KOPT-K1 (cell line): Measurements from ENCODE around the gene PNMT.
A peak's percentile ranks its signal among the peaks of the same experiment; 100 is the strongest.

Source experiments
- H3K27ac ChIP-seq: fragments of 200-600 bp; sonication (generic); 2 replicates; pipeline ENCODE4 v1.5.1; 2016; ENCODE audit warnings: antibody characterized with exemption, mild to moderate bottlenecking, low read depth, low read length; ENCODE audit not compliant: poor library complexity, severe bottlenecking
- H3K36me3 ChIP-seq: fragments of 200-600 bp; sonication (generic); 2 replicates; pipeline ENCODE4 v1.5.1; 2017; ENCODE audit warnings: antibody characterized with exemption, mild to moderate bottlenecking, low read length, moderate library complexity; ENCODE audit not compliant: insufficient read depth
- H3K9me3 ChIP-seq: fragments of 200-600 bp; sonication (generic); 2 replicates; pipeline ENCODE4 v1.5.1; 2017; ENCODE audit warnings: antibody characterized with exemption, low read length, mild to moderate bottlenecking; ENCODE audit not compliant: insufficient read depth, poor library complexity, severe bottlenecking

The PNMT gene

DNA sequence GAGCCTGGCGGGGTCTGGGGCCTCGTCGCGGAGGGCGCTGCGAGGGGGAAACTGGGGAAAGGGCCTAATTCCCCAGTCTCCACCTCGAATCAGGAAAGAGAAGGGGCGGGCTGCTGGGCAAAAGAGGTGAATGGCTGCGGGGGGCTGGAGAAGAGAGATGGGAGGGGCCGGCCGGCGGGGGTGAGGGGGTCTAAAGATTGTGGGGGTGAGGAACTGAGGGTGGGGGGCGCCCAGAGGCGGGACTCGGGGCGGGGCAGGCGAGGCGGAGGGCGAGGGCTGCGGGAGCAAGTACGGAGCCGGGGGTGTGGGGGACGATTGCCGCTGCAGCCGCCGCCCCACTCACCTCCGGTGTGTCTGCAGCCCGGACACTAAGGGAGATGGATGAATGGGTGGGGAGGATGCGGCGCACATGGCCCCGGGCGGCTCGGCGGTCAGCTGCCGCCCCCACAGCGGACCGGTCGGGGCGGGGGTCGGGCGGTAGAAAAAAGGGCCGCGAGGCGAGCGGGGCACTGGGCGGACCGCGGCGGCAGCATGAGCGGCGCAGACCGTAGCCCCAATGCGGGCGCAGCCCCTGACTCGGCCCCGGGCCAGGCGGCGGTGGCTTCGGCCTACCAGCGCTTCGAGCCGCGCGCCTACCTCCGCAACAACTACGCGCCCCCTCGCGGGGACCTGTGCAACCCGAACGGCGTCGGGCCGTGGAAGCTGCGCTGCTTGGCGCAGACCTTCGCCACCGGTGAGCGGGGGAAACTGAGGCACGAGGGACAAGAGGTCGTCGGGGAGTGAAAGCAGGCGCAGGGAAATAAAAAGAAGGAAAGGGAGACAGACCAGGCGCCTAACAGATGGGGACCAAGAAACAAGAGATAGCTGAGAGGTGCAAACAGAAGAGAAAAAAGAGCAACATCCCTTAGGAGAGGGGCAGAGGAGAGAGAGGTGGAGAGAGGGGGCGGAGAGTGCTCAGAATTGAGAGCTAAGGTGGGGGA, at the start of gene PNMT:
TSS of gene PNMT (plus strand) at position 509 of the 980 bp plus-strand sequence. CDS start at position 532, 23 bp downstream.
- H3K36me3 ChIP-seq, result no peaks in the 10 kb centered on the region; the same call in 1 of the 2 replicates
- H3K27ac ChIP-seq, result no peak within 1 kb of the TSS
- H3K9me3 ChIP-seq, result no peaks in the 10 kb centered on the region

GRCh38 chr17:39618956-39619785, 49.1 kb upstream of the PNMT start:
- Histone ChIP-seq H3K27ac (peak overlapping the region; percentile 8), H3K36me3 (no peaks in the 10 kb centered on the region), H3K9me3 (no peaks in the 10 kb centered on the region)

DNA sequence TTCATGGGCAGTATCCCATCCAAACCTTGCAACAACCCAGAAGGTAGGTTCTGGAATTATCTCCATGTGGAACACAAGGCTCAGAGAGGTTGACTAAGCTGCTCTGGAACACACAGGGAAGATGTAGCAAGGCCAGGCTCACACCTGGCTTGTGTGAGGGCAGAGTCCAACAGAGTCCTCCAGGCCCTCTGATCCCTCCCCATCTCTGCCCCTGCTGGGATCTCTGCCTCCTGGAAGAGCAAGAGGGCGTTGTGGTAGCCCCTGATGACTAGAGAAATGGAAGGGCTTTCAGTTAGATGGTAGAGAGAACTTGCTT, 48.5 kb upstream of the PNMT start:
- Histone ChIP-seq H3K9me3 (no peaks in the 10 kb centered on the region), H3K27ac (peak overlapping the region; percentile 8), H3K36me3 (no peaks in the 10 kb centered on the region)

DNA sequence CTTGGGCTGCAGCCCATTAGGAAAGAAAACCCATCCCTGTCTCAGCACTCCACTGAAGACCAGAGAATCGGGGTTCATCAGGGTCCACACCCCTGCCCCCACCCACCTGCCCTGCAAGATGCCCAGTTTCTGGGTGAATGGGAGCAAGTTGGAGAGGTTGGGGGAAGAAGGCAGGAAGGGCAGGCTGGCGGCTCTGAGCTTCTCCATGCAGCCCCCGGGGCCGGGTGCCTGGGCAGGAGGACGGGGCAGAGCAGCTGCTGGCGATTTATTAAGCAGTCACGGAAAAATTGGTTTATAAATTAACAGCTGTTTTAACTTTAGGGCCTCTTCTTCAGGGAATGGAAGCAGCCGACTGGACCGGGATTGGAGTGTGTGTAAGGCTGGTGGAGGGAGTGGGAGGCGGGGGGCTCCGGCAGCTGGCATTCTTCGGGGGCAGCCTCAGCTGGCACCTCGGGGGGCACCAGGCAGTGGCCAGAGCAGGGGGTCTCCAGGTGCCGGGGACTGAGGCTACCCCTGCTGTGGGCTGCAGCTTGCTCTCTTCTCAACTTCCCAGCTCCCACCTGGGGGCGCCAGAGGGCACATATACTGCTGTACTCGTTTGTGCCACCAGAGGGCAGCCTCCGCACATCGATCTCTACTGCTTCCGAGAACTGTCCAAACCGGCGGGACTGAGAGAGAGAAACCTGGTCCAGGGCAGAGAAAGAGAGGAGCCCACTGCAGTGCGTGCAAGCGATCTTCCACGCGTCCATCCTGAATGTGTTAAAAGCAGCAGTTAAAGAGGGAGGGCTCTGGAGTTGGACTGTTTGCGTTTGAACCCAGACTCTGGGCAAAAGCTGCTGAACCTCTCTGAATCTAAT, 46.5 kb upstream of the PNMT start:
- peak overlapping the region; percentile 17 for H3K27ac ChIP-seq
- H3K9me3 ChIP-seq, result no peaks in the 10 kb centered on the region
- H3K36me3 ChIP-seq, result no peaks in the 10 kb centered on the region

DNA sequence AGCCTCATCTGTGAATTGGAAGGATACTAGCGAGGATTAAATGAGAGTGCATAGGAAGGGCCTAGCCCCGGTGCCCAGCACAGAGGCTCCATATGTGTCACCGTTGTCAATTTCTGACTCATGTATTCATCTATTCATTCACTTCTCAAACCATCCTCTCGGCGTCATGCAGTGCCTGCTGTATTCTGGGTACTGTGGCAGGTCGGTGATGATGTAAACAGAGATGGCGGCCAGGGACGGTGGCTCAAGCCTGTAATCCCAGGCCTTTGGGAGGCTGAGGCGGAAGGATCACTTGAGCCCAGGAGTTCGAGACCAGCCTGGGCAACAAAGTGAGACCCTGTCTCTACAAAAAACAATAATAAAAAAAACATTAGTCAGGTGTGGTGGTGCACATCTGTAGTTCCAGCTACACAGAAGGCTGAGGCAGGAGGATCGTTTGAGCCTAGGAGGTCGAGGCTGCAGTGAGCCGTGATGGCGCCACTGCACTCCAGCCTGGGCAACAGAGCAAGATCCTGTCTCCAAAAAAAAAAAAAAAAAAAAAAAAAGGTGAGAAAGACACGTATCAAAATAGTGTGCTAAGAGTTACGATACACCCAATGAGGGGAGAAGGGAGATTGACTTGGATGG, 45.8 kb upstream of the PNMT start:
- H3K9me3 ChIP-seq, result no peaks in the 10 kb centered on the region
- H3K36me3 ChIP-seq, result no peaks in the 10 kb centered on the region
- peak overlapping the region; percentile 17 for H3K27ac ChIP-seq

GRCh38 chr17:39623356-39623950, 44.8 kb upstream of the PNMT start:
- Histone ChIP-seq H3K9me3 (no peaks in the 10 kb centered on the region), H3K27ac (no peak overlapping the region)

DNA sequence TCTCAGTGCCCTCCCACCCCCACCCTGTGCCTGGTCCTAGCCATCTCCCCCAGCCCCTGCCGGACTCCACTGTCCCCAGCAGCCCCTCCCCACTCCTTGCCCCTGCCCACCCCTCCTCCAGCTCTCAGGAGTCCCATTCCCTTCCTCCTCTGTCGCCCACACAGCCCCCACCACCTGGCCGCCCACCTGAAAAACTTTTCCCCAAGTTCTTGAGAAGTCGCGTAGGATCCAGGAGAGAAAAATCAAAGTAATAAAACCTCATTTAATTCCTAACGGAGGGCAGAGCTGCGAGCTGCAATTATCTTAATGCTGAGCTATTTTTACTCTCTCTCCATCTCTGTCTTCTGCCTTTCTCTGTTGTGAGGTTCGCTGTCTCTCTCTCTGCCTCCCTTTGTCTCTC, 43.9 kb upstream of the PNMT start:
- Histone ChIP-seq H3K36me3 (no peaks in the 10 kb centered on the region), H3K9me3 (no peaks in the 10 kb centered on the region), H3K27ac (no peak overlapping the region)

More at GRCh38 chr17:39623356-39623950, 44.8 kb upstream of the PNMT start:
- H3K36me3 ChIP-seq, result no peaks in the 10 kb centered on the region

DNA sequence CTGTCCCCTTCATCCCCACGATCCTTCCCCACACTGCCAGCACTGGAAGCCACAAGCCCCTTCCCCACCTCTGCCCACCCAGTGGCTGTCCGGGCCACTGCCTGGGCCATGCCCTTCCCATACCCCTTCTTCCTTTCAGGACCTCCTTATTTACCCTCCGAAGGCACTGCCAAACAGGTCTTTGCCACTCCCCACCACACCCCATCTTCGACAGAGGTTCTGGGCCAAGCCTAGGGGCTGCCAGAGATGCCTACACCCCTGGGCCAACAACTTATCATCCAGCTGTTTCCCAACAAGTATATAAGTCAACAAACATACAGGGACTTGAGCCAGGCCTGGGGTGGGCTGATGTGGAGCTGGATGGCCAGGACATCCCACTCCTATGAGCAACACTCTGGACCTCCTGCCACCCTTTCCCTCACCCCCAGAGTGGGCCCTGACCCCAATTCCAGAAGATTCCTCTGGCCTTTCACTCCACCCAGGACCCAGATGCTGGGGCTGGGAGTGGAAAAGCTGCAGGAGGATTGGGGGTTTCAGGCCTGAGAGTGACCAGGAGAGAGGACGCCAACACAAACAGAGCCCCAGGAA, 43.0 kb upstream of the PNMT start:
- Histone ChIP-seq H3K9me3 (no peaks in the 10 kb centered on the region), H3K27ac (no peak overlapping the region), H3K36me3 (no peaks in the 10 kb centered on the region)

GRCh38 chr17:39626171-39627046, 41.8 kb upstream of the PNMT start, which contains the start of gene PPP1R1B:
TSS of gene PPP1R1B (plus strand) at chr17:39626952. CDS start at chr17:39627393, 441 bp downstream.
- Histone ChIP-seq H3K36me3 (no peaks in the 10 kb centered on the region), H3K27ac (no peak within 1 kb of the TSS), H3K9me3 (no peaks in the 10 kb centered on the region)

GRCh38 chr17:39627047-39627711, 41.1 kb upstream of the PNMT start:
- H3K36me3 ChIP-seq, result no peaks in the 10 kb centered on the region
- no peaks in the 10 kb centered on the region for H3K9me3 ChIP-seq
- H3K27ac ChIP-seq, result no peak overlapping the region

DNA sequence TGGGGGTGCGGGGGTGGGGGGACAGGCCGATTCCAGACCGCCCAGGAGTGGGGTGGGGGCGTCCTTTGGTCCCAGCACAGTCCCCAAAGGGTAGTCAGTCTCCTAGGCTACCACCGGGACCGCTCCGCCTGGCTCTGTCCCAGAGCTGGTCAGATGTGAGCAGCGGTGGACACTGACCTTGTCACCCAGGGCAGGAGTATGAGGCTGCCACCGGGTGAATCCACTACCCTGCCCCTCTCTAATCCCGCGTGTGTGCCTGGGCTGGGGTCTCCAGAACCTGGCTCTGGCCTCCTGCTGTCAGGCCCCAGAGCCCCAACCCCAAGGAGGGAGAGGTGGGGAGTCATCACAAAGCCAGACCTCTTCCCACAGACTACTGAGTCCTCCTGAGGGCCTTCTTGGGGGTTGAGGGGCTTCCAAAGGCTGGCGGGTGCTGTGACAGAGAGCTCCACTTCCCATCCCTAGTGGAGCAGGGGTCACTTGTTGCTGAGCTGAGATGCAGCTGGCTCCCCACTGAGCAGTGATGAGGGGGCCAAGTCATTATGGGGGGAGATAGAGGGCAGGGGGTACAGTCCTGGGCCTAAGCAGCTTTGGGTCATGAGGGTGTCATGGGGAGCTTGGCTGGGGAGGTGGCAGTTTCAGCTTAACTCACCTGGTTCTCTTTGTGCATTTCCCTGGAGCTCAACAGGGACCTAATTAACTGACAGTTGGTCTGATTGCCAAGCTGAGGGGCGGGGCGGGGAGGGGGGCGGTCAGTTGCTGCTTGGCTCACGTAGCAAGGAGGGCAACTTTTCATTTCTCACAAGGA, 40.3 kb upstream of the PNMT start:
- Histone ChIP-seq H3K27ac (no peak overlapping the region), H3K36me3 (no peaks in the 10 kb centered on the region), H3K9me3 (no peaks in the 10 kb centered on the region)
